ENCODE measurements around the gene EREG. TPM values are rescaled to one million over a fixed set of nuclear protein-coding genes. Genes with fewer than 3 reads are reported as not detected.
"Not testable (repeated sequence)": the region's sequence is repeated elsewhere in the genome, so short reads cannot be mapped to it uniquely, and the experiment has no call there.

Gene EREG
- total RNA-seq, 1 donor from 2014 or later = 0.22 TPM

DNA sequence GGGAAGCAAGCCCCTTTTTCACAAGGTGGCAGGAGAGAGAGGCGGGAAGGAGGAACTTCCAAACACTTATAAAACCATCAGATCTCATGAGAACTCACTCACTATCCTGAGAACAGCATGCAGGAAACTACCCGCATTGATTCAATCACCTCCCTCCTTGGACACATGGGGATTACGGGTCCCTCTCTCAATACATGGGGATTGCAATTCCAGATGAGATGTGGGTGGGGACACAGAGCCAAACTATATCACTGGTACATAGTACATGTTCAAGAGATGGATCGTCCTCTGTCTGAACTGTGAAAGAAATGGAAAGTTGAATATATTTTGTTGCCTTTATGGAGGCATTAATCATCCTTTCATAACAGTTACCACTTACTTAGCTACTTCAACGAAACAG, 12.8 kb downstream of the EREG start:
- no peak for ATAC-seq
- intact Hi-C loops (cut with DNase I) = no loop called here
- no peak for DNase-seq (ENCODE audit: low spot score)

- intact Hi-C loops (cut with DNase I) = no loop called here
- no peak for ATAC-seq
Observed at GRCh38 chr4:74378573-74378972, 13.6 kb downstream of the EREG start.

DNA sequence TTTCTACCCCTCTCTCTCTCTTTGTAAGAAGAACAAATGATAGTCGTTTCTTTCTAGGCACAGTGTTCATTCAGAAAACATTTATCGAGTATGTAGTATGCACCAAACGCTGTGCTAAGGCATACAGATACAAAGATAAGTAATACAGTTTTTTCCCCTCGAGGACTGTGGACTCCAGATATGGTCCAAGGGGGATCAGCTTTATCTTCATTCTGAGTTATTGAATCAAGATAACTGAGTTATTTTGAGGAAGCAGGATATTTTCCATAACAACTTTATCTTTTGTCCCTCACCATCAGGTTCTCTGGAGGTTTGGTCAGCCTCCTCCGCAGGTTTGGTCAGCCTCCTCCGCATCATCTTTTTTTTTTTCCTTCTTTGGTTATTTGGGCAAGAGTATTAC, 15.0 kb downstream of the EREG start:
- DNase-seq (ENCODE audit: low spot score) (no peak), ATAC-seq (no peak)
- intact Hi-C loops (cut with DNase I) = no loop called here

More at GRCh38 chr4:74378573-74378972, 13.6 kb downstream of the EREG start:
- no peak for DNase-seq (ENCODE audit: low spot score)

GRCh38 chr4:74385386-74385785, 20.4 kb downstream of the EREG start:
- intact Hi-C loops (cut with DNase I) = no loop called here
- ATAC-seq (no peak), DNase-seq (ENCODE audit: low spot score) (no peak)

DNA sequence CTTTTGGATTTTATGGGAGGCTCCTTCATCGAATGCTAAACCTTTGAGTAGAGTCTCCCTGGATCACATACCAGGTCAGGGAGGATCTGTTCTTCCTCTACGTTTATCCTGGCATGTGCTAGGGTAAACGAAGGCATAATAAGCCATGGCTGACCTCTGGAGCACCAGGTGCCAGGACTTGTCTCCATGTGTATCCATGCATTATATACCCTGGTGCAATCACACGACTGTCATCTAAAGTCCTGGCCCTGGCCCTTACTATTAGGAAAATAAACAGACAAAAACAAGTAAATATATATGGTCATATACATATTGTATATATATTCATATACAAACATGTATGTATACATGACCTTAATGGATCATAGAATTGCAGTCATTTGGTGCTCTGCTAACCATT, 21.2 kb downstream of the EREG start:
- ATAC-seq (no peak), DNase-seq (ENCODE audit: low spot score) (no peak)
- intact Hi-C loops (cut with DNase I) = no loop called here

- no peak for ATAC-seq
- intact Hi-C loops (cut with DNase I) = no loop called here
- no peak for DNase-seq (ENCODE audit: low spot score)
Observed at GRCh38 chr4:74387790-74388189, 22.8 kb downstream of the EREG start.

GRCh38 chr4:74389494-74389893, 24.5 kb downstream of the EREG start:
- intact Hi-C loops (cut with DNase I) = no loop called here

GRCh38 chr4:74390677-74391076, 25.7 kb downstream of the EREG start:
- DNase-seq (ENCODE audit: low spot score) (no peak), ATAC-seq (no peak)
- intact Hi-C loops (cut with DNase I) = no loop called here

More at GRCh38 chr4:74389494-74389893, 24.5 kb downstream of the EREG start:
- no peak for DNase-seq (ENCODE audit: low spot score)
- no peak for ATAC-seq

DNA sequence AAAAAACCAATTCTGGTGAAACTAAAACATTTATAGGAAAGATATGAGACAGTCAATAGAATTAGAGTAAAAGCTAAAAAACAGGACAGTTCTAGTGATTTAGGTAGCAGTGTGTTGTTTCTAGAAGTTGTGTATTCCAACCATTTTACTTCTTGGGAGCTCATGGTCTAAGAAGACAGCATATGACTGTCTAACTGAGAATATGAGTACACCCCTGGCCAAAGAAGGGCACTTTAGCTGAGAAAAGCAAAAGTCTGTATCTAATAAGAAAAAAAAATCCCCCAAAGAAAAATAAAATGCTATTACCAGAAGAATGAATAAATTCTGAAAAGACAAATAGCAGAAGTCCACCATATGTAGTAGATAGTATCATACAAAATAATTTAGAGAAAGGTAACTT, 26.4 kb downstream of the EREG start:
- intact Hi-C loops (cut with DNase I) = no loop called here
- DNase-seq (ENCODE audit: low spot score) (no peak), ATAC-seq (no peak)

GRCh38 chr4:74391890-74392475, 27.0 kb downstream of the EREG start:
- ATAC-seq (no peak), DNase-seq (ENCODE audit: low spot score) (no peak)
- intact Hi-C loops (cut with DNase I) = no loop called here

- intact Hi-C loops (cut with DNase I) = no loop called here
Observed at GRCh38 chr4:74394476-74395136, 29.7 kb downstream of the EREG start.

GRCh38 chr4:74395633-74396032, 30.7 kb downstream of the EREG start:
- intact Hi-C loops (cut with DNase I) = no loop called here
- DNase-seq (ENCODE audit: low spot score) (no peak), ATAC-seq (no peak)

More at GRCh38 chr4:74394476-74395136, 29.7 kb downstream of the EREG start:
- no peak for ATAC-seq
- no peak for DNase-seq (ENCODE audit: low spot score)

DNA sequence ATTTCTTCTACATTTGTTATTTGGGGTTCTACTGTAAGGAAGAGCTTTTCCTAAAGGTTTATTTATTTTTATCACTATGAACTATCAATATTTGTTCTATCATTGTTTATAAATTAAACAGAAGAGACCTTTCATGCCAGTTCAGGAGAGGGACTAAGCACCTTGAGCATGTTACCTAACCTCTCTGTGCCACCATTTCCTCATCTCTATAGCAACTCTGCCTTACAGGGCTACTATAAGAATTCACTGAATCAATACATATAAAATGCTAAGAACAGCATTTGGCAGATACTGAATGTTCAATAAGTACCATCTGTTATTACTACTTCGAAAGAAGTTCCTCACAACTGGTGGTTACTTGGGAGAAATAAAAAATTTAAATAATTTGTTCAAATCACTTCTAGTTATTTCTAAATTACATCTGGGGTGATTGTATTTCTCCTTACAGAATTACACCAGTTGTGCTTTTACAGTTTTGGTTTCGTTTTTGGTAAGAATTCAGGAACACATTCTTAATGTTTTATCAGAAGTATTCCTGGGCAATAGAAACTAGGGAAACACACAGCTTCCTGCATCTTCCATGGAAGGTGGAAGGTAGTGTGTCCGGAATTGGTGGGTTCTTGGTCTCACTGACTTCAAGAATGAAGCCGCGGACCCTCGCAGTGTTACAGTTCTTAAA, 32.9 kb downstream of the EREG start:
- intact Hi-C loops (cut with DNase I) = no loop called here
- ATAC-seq = no peak

GRCh38 chr4:74398894-74399589, 34.1 kb downstream of the EREG start:
- ATAC-seq; intact Hi-C loops (cut with DNase I); DNase-seq (ENCODE audit: low spot score): not testable (repeated sequence)

More for the DNA sequence above, 32.9 kb downstream of the EREG start:
- no peak for DNase-seq (ENCODE audit: low spot score)

DNA sequence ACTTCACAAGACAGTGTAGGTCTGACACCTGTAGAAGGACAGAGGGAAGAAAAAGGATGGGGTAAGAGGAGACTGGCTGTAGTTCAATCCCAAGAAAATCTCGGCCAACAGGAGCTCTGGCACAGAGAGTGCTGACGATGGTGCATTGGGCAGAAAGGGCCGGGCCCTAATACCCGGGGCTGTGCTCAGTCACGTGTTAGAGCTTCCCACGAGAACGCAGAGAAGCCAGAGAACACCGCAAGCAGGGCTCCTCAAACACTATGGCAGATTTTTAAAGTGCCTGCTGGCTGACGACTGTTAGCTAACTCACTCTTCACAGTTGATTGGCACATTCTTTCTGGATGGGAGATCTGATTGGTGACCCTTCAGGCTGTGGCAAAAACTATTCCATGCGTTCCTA, 35.5 kb downstream of the EREG start:
- intact Hi-C loops (cut with DNase I) = no loop called here
- no peak for ATAC-seq
- DNase-seq (ENCODE audit: low spot score) = no peak

GRCh38 chr4:74402692-74403456, 37.9 kb downstream of the EREG start:
- no peak for ATAC-seq
- DNase-seq (ENCODE audit: low spot score) = no peak
- intact Hi-C loops (cut with DNase I) = no loop called here

- ATAC-seq (no peak), DNase-seq (ENCODE audit: low spot score) (no peak)
- intact Hi-C loops (cut with DNase I) = no loop called here
Observed at GRCh38 chr4:74407891-74408290, 42.9 kb downstream of the EREG start.

DNA sequence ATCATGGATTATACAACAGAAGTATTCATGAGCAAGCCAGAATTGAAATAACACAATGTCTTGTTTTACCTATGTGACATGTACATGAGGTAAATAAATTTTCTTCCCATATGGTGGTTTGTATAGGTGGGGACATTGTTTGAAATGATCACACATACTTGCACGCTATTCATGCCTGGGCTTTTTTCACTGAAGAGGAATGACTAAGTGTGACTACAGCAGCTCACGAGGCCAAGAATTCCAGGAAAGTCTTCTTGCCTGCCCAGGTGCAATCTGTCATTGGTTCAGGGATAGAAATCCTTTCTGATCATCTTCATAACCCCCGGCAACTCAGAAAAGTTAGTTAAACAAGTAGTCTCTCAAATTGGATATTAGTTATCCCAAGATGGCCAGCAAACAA, 43.7 kb downstream of the EREG start:
- ATAC-seq (no peak), DNase-seq (ENCODE audit: low spot score) (no peak)
- intact Hi-C loops (cut with DNase I) = no loop called here

DNA sequence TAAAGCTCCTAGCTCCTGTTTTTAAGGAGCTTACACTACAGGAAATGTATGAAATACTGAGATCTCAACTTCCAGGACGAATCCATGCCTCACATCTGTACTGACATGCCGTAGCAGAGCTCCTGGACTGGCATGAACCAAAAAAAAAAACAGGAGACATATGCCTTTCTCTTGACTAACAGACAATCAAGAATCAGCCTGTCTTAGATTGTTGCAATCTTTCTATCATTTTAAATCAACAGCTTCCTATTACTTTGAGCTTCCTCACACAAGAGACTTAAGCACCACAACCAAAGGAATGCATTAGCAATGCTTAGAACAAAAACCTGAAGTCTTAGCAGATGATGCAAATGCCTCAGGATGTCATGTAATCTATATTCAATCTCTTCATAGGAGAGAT, 45.3 kb downstream of the EREG start:
- intact Hi-C loops (cut with DNase I) = no loop called here
- ATAC-seq = no peak
- no peak for DNase-seq (ENCODE audit: low spot score)

Measured in sciatic nerve (tissue), 2 donors.